H1 (cell line): ENCODE data around the gene VWF. TPM values are rescaled to one million over a fixed set of nuclear protein-coding genes. Genes with fewer than 3 reads are reported as not detected.

Experiments used
- MAX ChIP-seq: IDR thresholded peaks from 2 replicates; pipeline ENCODE4 v1.6.1; 2012; ENCODE audit warnings: inconsistent platforms
- SRF ChIP-seq: IDR thresholded peaks from 2 replicates; pipeline ENCODE4 v1.6.1; 2011; ENCODE audit warnings: mild to moderate bottlenecking, low read depth, low read length, moderate library complexity
- TBP ChIP-seq: IDR thresholded peaks from 2 replicates; pipeline ENCODE4 v1.6.1; 2011; ENCODE audit warnings: low read depth, low read length, improper control_type of control experiment
- polyA plus RNA-seq, 7 experiments: library from polyadenylated mRNA; depleted of rRNA in 3 of 7; stranded (reverse) in 5 of 7; unstranded in 2 of 7; fragments of >200 nt in 5 of 7; fragments of 200-250 nt in 2 of 7; gene quantifications; 1 replicate in 5 of 7; 2 replicates in 1 of 7; 4 replicates in 1 of 7; pipeline versions ENCODE4 v1.2.1 to v1.2.3, GENCODE V29; 2011 to 2013; ENCODE audit warnings: missing spikeins in 2 of 7, mixed read lengths in 2 of 7
- total RNA-seq: library from RNA; stranded (reverse); fragmentation: NEBNext Ultra II Directional; extraction: Animal tissue kit (Norgen Biotek cat#: 25700); gene quantifications from 2 replicates; pipeline ENCODE4 v1.2.1, GENCODE V29; 2021

VWF gene
- total and polyA plus RNA-seq, 2 of the 8 experiments (the other 6 are each of a cell fraction or from before 2014, with no cell fraction given): 0.39 to 0.60 TPM

- TF ChIP-seq TBP: no peak
- TF ChIP-seq MAX: no peak
- no peak for TF ChIP-seq SRF
Measured at GRCh38 chr12:5982106-5982505, 142.4 kb downstream of the VWF start (continued).
